Upper lobe of right lung (tissue), 1 donor: ENCODE results near the gene MACO1. TPM values are rescaled to one million over a fixed set of nuclear protein-coding genes. Genes with fewer than 3 reads are reported as not detected.
"Not testable (repeated sequence)": the region's sequence is repeated elsewhere in the genome, so short reads cannot be mapped to it uniquely, and the experiment has no call there.

Source experiments
- ATAC-seq: fragments of 200-7000 bp; cut with Tn5 transposase; one replicate; pipeline ENCODE4 v1.9.1; 2020; ENCODE audit warnings: mild to moderate bottlenecking, moderate library complexity
- DNase-seq: peaks from one replicate; pipeline ENCODE4 v3.0.0-alpha.2; 2020
- H3K27ac ChIP-seq: fragments of 200-600 bp; one replicate; pipeline ENCODE4 v1.8.0; 2022
- H3K27me3 ChIP-seq: fragments of 200-600 bp; one replicate; pipeline ENCODE4 v1.8.0; 2022; ENCODE audit warnings: mild to moderate bottlenecking
- H3K36me3 ChIP-seq: fragments of 200-600 bp; one replicate; pipeline ENCODE4 v1.8.0; 2022
- H3K4me1 ChIP-seq: fragments of 200-600 bp; one replicate; pipeline ENCODE4 v1.8.0; 2022
- H3K4me3 ChIP-seq: fragments of 200-600 bp; one replicate; pipeline ENCODE4 v1.8.0; 2022; ENCODE audit warnings: mild to moderate bottlenecking
- H3K9me3 ChIP-seq: fragments of 200-600 bp; one replicate; pipeline ENCODE4 v1.8.0; 2022
- CTCF ChIP-seq: fragments of 200-600 bp; IDR thresholded peaks from one replicate; pipeline ENCODE4 v1.8.0; 2022; ENCODE audit warnings: antibody characterized with exemption
- intact Hi-C: fragments of 100-400 bp; cut with DNase I; formaldehyde crosslinking; loops from one replicate; pipeline ENCODE4 v1.11.0; 2022
- total RNA-seq: library from RNA; stranded (reverse); fragmentation: NEBNext Ultra II Directional; extraction: Animal tissue kit (Norgen Biotek cat#: 25700); gene quantifications from one replicate; pipeline ENCODE4 v1.2.1, GENCODE V29; 2021
- donor health status: DM: no; HTN: yes; CAD: no; lungs with severe emphysema.

MACO1 gene
- total RNA-seq, 1 donor from 2014 or later = 20.2 TPM

- intact Hi-C loops = no loop called here
- DNase-seq = no peak
These were observed 8.6 kb downstream of the MACO1 start for GRCh38 chr1:25439287-25439686.

GRCh38 chr1:25442178-25442577 is 11.5 kb downstream of the MACO1 start:
- H3K9me3 ChIP-seq = no peaks in the 10 kb centered on the region
- no peak overlapping the region for H3K27ac ChIP-seq
- H3K36me3 ChIP-seq = peaks cover 6% of the 10 kb centered on the region
- no peaks in the 10 kb centered on the region for H3K4me1 ChIP-seq
- no peak for ATAC-seq
- TF ChIP-seq CTCF = no peak
- DNase-seq = no peak
- H3K4me3 ChIP-seq = no peak overlapping the region
- no peaks in the 10 kb centered on the region for H3K27me3 ChIP-seq
- intact Hi-C loops = no loop called here

More at GRCh38 chr1:25439287-25439686, 8.6 kb downstream of the MACO1 start:
- ATAC-seq = no peak
- H3K4me3 ChIP-seq = no peak overlapping the region
- peaks cover 25% of the 10 kb centered on the region for H3K4me1 ChIP-seq
- no peaks in the 10 kb centered on the region for H3K9me3 ChIP-seq
- H3K27me3 ChIP-seq = no peaks in the 10 kb centered on the region
- H3K36me3 ChIP-seq = no peaks in the 10 kb centered on the region
- no peak overlapping the region for H3K27ac ChIP-seq
- TF ChIP-seq CTCF = no peak

GRCh38 chr1:25443030-25443699 is 12.5 kb downstream of the MACO1 start:
- H3K27ac ChIP-seq = no peak overlapping the region
- DNase-seq (no peak), ATAC-seq (no peak)
- TF ChIP-seq CTCF = no peak
- peaks cover 16% of the 10 kb centered on the region for H3K36me3 ChIP-seq
- H3K4me3 ChIP-seq = no peak overlapping the region
- no peaks in the 10 kb centered on the region for H3K4me1 ChIP-seq
- intact Hi-C loops = no loop called here
- H3K27me3 ChIP-seq = no peaks in the 10 kb centered on the region
- H3K9me3 ChIP-seq = no peaks in the 10 kb centered on the region

- intact Hi-C loops, H3K4me3 ChIP-seq, DNase-seq, H3K27me3 ChIP-seq, ATAC-seq, H3K27ac ChIP-seq, H3K9me3 ChIP-seq, H3K4me1 ChIP-seq: not testable (repeated sequence)
- H3K36me3 ChIP-seq = peaks cover 23% of the 10 kb centered on the region
These were observed 13.9 kb downstream of the MACO1 start for GRCh38 chr1:25444604-25445003.

GRCh38 chr1:25445993-25446538 is 15.4 kb downstream of the MACO1 start:
- Histone ChIP-seq H3K36me3 (peaks cover 23% of the 10 kb centered on the region), H3K27ac (no peak overlapping the region), H3K4me3 (no peak overlapping the region), H3K27me3 (no peaks in the 10 kb centered on the region), H3K9me3 (no peaks in the 10 kb centered on the region), H3K4me1 (no peaks in the 10 kb centered on the region)
- DNase-seq (no peak), ATAC-seq (no peak)
- intact Hi-C loops = no loop called here
- TF ChIP-seq CTCF = no peak

GRCh38 chr1:25447547-25447946 is 16.9 kb downstream of the MACO1 start:
- peaks cover 6% of the 10 kb centered on the region for H3K4me1 ChIP-seq
- ATAC-seq (no peak), DNase-seq (no peak)
- no peak overlapping the region for H3K4me3 ChIP-seq
- no peak overlapping the region for H3K27ac ChIP-seq
- peaks cover 23% of the 10 kb centered on the region for H3K36me3 ChIP-seq
- TF ChIP-seq CTCF = no peak
- H3K9me3 ChIP-seq = no peaks in the 10 kb centered on the region
- intact Hi-C loops = no loop called here
- no peaks in the 10 kb centered on the region for H3K27me3 ChIP-seq
